Measurements from ENCODE around the gene PIH1D2. TPM values are rescaled to one million over a fixed set of nuclear protein-coding genes. Genes with fewer than 3 reads are reported as not detected.

Gene PIH1D2, protein sequence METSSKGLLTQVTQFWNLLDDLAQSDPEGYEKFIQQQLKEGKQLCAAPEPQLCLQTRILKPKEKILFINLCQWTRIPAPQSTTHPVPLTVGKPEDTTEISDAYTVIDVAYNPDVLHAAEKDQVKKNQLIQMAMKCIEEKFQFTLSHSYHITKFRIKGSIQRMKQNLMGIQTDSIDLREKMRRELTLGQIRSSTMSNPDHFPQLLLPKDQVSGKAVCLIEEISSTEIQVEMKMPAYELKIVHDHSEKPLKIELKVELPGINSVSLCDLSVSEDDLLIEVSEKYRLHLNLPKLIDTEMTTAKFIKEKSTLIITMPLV
- total RNA-seq: 10 to 100 TPM in 3 of 4 donors, 1 to 10 TPM in 1; 6.4 to 12.8 (median 11.1) TPM

DNA sequence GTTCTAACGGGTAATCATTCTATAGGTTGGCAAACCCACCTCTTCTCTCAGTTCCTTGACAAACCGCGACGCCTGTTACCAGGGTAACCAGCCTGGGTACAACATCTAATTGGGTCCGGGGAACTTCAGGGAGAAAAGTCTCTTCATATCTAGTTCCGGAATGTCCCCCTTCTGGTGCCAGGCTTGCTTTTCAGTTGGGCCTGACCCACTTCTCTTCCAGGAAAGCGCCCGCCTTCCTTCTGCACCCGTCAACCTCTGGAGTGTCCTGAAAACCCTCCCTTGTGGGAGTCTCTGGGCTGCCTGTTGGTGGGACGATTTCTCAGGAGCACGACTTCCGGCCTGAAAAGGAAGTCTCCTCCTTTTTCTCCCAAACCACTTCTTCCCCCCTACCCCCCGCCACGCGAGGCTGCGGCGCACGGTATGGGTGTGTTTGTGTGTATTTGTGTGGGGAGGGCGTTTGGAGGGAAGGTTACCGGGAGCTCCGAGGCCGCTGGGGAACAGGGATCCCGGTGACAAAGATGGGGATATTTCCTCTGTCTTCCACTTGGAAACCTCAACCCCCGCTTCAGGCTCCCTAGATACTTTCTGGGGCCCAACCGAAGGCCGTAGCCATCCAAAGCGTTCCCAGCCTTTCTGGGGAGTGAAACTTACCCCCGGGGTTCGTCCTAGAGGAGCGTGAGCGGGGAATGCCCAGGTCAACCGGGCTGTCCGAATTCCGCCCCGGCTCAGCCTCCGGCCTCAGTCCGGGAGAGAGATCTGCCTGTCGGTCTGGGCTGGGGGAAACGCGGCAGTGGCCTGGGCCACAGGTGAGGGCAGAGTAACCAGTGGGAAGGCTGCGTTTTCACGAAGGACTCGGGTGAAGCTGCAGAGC is at the start of gene PIH1D2, which contains the start of gene NKAPD1:
PIH1D2 (minus strand) TSS at position 77 of the 871 bp plus-strand sequence. CDS start 843 bp downstream, outside the sequence.
NKAPD1 (plus strand) TSS at position 359 of the 871 bp plus-strand sequence. CDS start 1,276 bp downstream, outside the sequence.
- intact Hi-C loops (cut with DNase I): no loop called here
- 0 to 2% methylated on average over 34 to 35 of the region's 43 CpGs for WGBS, 2 donors
- Histone ChIP-seq H3K9me3 (no peaks in the 10 kb centered on the region), H3K27ac (peak within 1 kb of the TSS; percentile 50 to 91 (median 88)), H3K4me1 (peaks cover 7 to 8% of the 10 kb centered on the region in 2 donors), H3K4me3 (replicated peaks in 1 of 3) (peak within 1 kb of the TSS; percentile 75 to 99 (median 83)), H3K36me3 (peaks cover 10% of the 10 kb centered on the region in 2 donors), H3K27me3 (no peaks in the 10 kb centered on the region)
- peak; percentile 86 to 89 for DNase-seq
- peak in 1 of 2 donors; percentile 50 for TF ChIP-seq POLR2A (IDR thresholded peaks at IDR 0.05)
- TF ChIP-seq, protein P1, sequence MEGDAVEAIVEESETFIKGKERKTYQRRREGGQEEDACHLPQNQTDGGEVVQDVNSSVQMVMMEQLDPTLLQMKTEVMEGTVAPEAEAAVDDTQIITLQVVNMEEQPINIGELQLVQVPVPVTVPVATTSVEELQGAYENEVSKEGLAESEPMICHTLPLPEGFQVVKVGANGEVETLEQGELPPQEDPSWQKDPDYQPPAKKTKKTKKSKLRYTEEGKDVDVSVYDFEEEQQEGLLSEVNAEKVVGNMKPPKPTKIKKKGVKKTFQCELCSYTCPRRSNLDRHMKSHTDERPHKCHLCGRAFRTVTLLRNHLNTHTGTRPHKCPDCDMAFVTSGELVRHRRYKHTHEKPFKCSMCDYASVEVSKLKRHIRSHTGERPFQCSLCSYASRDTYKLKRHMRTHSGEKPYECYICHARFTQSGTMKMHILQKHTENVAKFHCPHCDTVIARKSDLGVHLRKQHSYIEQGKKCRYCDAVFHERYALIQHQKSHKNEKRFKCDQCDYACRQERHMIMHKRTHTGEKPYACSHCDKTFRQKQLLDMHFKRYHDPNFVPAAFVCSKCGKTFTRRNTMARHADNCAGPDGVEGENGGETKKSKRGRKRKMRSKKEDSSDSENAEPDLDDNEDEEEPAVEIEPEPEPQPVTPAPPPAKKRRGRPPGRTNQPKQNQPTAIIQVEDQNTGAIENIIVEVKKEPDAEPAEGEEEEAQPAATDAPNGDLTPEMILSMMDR (IDR thresholded peaks at IDR 0.05): peak in 3 of 6 experiments; percentile 10 to 41 (median 36)

DNA sequence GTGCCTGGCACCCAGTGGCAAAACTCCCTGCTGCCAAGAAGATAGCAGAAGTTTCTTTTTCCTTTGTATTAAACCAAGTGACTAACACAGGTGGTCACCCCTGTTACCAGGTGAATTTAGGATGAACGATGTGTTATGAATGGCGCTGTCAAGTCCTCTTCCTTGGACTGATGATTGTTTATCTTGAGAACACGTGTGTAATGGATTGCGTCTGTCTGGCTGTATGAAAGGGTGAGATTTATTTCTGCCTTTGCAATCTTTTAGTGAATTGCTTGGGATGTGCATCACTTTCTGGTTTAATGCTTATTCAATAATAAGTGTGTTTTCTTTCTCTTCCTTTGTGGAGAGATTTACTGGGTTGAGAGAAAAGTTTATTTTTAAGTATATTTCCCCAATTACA is 49.3 kb upstream of the PIH1D2 start:
- intact Hi-C loops (cut with DNase I): no loop called here
- no peak overlapping the region for H3K27ac ChIP-seq
- H3K27me3 ChIP-seq: no peaks in the 10 kb centered on the region
- WGBS, 2 donors: 82 to 87% methylated on average over 4 of the region's 4 CpGs
- DNase-seq: no peak
- H3K9me3 ChIP-seq: no peaks in the 10 kb centered on the region
- no peaks in the 10 kb centered on the region for H3K36me3 ChIP-seq
- no peak overlapping the region for H3K4me3 ChIP-seq (replicated peaks in 1 of 3)
- TF ChIP-seq POLR2A (IDR thresholded peaks at IDR 0.05): no peak
- TF ChIP-seq, protein P1 (IDR thresholded peaks at IDR 0.05): no peak
- H3K4me1 ChIP-seq: no peaks in the 10 kb centered on the region

DNA sequence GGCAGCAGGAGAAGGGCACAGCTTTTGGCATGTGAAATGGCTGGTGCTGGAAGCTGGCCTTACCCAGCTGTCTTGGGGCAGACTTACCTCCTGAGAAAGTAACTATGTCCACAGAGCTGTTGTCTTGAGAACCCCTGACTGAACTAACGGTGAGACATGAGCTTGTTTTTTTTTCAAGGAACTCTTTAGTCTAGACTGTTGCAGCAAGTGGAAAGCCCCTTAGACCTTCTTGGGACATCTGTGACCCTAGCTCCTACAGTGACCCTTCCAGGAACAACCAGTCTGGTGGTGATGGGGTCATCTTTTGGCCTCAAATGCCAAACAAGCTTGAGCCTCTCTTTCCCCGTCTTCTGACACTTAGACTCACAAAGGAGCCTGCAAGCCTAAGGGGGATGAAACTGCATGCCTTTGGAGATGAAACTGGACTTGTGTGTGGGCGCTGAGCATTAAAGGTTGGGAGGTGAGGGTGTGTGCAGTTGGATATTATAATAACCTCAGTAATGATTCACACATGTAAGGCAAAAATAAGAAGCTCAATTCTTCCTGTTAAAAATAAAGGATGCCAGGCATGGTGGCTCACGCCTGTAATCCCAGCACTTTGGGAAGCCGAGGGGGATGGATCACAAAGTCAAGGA is 48.3 kb upstream of the PIH1D2 start:
- intact Hi-C loops (cut with DNase I): no loop called here
- Histone ChIP-seq H3K4me1 (no peaks in the 10 kb centered on the region), H3K36me3 (no peaks in the 10 kb centered on the region), H3K9me3 (no peaks in the 10 kb centered on the region), H3K4me3 (replicated peaks in 1 of 3) (no peak overlapping the region), H3K27ac (no peak overlapping the region), H3K27me3 (no peaks in the 10 kb centered on the region)
- WGBS, 2 donors: 90 to 92% methylated on average over 5 of the region's 5 CpGs
- no peak for TF ChIP-seq POLR2A (IDR thresholded peaks at IDR 0.05)
- TF ChIP-seq, protein P1 (IDR thresholded peaks at IDR 0.05): no peak
- no peak for DNase-seq

DNA sequence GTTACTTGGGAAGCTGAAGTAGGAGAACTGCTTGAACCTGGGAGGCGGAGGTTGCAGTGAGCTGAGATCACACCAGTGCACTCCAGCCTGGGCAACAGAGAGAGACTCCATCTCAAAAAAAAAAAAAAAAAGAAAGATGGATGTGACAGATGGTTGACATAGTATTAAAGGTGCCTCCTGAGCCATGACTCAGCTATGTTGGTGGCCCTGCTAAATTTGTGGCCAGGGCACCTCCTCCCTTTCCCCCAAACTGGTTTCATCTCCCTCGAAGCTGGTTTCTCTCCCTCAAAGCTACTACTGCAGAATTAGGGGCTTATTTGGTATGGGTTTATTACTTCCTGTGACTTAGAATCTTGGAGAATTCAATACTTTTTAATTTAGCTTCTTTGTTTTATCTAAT is 44.4 kb upstream of the PIH1D2 start:
- Histone ChIP-seq H3K27me3 (no peaks in the 10 kb centered on the region), H3K9me3 (no peaks in the 10 kb centered on the region), H3K4me3 (replicated peaks in 1 of 3) (no peak overlapping the region), H3K4me1 (no peaks in the 10 kb centered on the region), H3K27ac (no peak overlapping the region), H3K36me3 (no peaks in the 10 kb centered on the region)
- TF ChIP-seq POLR2A (IDR thresholded peaks at IDR 0.05): no peak
- TF ChIP-seq, protein P1 (IDR thresholded peaks at IDR 0.05): no peak
- no peak for DNase-seq
- intact Hi-C loops (cut with DNase I): no loop called here
- 88 to 90% methylated on average over 2 of the region's 2 CpGs for WGBS, 2 donors

Measured in thyroid gland (tissue), 4 donors.